GM19395 (cell line): ENCODE data around the gene MN1.

Experiments used
- ATAC-seq: cut with Tn5 transposase; IDR thresholded peaks from one replicate; pipeline ENCODE4 v1.9.1; 2021; ENCODE audit warnings: mild to moderate bottlenecking, moderate library complexity; ENCODE audit not compliant: unreplicated experiment

MN1 gene

DNA sequence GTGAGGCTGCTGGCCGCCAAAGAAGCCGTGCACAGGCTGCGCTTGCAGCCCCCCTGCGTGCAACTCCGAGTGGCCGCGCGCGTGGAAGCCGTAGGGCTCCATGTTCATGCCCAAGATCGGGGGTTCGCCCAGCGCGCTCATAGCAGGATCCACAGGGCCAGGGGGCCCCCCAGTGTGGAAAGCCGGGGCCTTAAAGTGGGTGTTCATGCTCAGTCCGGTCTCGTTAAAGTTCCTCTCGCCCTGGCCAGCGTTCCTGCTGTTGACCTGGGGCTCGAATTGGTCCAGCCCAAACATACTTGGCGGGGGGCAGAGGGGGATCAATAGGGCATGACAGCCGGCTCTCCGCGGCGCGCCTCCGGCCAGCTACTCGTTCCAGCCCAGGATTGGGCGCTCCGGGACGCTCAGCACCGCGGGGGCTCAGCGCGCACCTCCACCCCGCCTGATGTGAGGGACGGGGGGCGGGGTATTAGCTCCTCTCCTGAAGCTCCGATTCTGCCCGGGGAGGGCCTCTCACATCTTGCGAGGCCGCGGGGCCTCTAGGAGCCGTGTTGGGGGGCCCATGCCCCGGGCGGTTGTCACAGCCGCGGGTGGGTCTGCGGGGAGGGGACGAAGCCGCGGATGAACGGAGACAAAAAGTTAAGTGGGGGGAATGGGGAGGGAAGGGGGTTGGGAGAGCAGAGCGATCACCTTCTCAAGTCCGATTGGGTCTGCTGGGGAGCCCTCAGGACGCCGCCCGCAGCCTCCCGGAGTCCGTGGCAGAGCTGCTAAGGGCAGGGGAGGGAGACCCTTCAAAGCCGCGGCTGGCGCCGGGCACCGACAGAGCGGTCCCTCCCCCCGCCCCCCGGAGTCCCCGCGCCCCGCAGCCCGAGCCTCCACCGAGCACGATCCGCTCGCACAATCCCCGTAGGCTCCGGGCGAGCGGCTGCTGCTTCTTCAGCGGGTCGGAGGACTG, 1.0 kb downstream of the MN1 start:
- no peak for ATAC-seq

DNA sequence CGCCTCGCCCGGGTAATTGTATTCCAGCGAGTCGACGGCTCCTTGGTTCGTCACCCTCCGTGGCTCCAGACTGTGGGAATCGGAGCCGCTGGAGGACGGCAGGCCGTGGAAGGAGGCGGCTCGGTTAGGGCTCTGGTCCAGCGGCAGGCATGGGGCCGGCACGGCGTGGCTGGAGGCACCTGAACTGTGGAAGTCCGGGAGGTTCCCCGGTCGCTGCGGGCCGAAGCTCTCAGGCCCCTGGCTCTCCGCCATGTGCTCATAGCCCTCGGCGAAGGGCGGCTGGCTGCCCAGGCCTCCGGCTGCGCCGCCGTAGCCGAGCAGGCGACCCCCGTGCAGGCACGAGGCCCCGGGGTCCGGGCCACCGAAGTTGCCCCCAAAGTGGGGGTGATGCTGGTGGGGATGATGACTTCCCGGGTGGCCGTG, 1.7 kb downstream of the MN1 start:
- ATAC-seq = no peak

DNA sequence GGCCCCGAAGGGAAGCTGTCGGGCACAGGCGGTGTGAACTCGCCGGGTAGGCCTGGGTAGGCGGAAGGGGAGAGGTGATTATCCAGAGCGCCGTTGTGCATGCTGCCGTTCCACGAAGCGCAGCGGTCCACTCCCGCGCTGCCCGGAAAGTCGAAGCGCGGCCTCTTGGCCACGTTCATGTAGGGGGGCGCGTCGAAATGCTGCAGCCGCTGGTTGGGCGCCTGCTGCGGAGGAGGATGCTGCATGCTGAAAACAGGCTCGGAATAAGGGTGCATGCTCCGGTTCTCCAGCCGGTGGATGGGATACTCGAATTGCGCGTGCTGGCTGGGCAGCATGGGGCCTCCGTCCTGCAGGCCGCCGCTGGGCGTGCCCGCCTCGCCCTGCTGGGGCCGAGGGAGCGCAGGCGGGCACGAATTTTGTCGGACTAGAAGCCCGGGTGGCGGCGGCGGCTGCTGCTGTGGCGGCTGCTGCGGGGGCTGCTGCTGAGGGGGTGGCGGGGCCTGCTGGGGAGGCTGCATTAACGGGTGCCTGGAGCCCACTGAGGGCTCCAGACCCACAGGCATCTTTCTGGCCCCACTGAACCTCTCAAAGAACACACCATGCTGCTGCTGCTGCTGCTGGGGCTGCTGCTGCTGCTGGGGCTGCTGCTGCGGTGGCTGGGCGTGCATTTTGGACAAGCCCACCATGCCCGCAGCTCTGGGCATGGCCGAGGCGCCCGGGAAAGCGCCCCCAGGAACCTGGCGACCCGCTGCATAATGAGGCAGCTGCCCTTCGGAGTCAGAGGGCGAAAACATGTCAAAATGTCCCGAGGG, 2.3 kb downstream of the MN1 start:
- ATAC-seq = no peak

DNA sequence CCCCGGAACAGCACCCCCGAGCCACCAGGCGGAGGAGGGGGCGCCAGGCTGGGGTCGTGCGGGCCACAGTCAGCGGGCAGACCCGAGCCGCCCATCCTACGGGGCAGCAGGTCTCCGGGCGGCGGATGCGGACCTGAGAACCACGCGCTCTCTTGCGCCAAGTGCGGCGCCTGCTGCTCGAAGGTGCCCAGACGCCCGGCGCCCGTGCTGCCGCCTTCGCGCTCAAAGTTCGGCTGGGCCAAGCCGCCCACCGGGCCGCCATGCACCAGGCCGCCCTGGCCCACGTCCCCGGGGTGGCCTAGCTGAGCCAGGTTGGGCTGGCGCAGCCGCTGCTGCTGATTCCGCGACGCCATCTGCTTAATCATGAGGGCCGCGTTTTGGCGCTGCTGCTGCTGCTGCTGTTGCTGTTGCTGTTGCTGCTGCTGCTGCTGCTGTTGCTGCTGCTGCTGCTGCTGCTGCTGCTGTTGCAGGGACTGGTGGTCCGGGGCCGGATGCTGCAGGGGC, 3.0 kb downstream of the MN1 start:
- ATAC-seq = no peak

DNA sequence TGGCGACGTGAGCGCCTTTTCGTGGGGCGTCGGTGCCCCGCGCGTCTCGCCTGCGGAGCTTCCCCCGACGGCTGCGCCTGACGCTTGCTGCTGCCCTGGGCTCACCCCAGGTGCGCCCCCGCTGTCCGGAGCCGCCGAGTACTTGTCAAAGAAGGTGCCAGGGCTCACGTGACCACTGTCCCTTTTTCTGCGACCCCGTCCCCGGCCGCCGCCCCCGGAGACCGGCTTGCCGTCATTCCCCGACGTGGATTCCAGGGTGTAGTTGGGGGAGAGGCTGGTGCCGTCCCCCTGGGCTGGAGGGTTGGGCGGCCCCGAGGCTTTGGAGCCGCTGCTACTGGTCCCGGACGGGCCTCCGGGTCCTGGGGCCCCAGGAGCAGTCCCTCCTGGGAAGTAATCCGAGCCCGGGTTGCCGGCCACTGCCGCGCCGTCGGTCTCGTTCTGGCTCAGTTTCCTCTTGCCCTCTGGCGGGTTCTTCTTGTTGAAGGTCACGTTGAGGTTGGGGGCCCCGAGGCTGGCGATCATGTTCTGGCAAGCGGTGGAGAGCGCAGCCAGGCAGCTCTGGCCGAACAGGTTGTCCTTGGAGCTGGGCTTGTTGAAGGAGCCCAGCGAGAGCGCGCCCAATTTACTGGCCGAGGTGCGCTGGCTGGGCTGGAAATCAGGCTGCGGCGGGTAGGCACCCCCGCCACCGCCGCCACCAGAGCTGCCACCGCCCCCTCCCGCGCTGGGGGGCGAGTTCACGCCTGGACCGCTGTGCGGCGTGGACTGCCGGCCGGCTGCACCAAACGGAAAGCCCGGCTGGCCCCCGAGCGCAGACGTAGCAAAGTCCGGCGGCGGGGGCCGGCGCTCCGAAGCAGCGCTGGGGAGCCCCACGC, 3.8 kb downstream of the MN1 start:
- ATAC-seq = no peak

DNA sequence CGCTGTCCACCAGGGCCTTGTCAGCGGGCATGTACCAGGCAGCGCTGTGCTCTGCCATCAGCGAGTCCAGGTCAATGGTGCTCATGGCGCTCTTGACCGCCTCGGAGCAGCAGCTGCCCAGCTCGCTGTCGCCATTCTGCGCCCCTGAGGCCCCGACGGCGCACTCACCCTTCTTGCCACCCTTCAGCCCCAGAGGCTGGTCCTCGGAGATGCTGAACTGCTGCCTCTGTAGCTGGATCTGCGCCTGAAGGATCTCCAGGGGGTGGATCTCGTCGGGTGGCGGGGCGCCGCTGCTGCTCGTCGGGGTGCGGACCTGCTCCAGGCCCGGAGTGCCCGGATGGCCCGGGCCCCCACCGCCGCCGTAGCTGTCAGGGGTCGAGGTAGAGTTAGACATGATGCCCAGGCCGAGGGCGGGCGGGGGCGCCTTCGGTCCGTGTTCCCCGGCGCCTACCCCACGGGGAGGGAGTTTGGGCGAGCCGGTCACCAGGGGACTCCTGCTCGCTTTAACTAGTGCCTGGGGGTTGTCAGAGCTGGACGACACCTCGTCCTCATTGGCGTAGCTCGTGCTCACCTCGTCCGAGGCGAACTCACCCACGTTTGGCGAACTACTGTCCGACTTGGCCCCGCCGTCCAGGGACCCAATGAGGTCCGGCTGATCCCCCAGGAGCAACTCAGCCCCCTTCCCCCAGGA, 4.6 kb downstream of the MN1 start:
- no peak for ATAC-seq

DNA sequence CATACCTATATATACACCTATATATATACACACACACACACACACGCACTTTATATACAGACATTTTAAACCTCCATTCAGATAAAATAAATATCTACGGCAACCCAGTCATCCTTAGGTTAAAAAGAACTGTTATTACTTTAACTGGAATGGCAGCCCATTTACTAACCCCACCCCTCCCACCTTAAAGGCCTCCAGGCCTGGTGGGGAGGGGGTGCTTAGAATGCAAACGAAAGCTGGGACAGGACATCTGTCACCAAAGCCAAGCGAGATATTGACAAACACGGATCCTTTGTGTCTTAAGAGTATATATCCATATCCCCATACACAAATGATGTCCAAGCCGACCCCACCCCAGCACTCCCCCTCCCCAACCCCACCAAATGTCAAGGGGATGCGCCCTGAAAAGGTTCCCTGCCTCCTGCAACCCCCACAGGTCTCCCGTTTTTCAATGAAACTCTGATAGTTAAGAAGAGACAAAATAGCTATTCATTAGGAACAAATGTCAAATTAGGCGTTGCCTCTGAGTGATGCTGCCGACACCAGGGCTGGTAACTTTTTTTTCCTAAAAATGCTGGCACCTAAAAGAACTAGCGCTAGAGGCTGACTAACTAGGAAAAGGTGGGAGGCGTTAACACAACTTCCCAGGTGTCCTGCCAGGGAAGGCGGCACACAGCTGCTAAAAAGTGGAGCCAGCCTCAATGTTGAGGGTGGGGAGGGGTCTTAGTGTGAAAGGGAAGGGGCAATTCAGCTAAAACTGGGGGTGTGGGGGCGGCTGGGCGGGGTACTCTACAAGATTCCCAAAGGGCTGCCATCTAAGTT, 5.6 kb downstream of the MN1 start:
- no peak for ATAC-seq

DNA sequence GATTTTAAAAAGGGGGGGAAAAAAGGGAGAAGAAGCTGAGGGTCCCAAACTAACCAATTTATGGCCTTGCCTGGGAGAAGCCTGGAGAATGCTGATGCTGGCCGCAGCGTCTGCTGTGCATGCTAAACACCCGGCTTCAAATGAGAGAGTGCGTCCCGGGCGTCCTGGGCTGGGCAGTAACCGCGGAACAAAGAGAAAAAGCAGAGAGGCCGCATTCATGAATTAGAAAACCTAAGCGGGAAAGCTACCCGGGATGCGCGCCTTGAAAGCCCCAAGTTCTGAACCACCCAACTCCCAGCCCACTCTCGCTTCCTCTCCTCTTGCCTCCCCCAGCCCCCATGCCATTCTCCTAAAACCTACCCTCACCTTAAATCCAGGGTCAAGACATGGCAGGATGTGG, 6.5 kb downstream of the MN1 start:
- no peak for ATAC-seq

DNA sequence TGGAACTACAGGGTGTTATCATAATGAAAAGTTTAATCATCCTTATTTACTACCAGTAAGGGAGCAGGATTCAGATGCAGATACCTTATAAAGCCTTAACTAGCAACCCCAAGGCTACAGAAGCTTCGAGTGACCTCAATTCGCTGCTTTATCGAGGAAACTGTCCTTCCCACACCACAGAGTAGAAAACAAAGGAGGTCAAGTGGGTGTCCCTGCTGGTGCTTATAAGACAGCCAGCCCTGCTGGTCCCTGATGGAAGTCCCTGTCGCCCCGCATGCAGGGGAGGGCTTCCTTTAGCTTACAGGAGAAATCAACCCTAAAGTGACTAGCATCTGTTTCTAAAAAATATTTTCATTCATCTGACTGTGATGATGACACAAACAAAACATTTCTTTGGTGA, 7.3 kb downstream of the MN1 start:
- ATAC-seq = no peak

DNA sequence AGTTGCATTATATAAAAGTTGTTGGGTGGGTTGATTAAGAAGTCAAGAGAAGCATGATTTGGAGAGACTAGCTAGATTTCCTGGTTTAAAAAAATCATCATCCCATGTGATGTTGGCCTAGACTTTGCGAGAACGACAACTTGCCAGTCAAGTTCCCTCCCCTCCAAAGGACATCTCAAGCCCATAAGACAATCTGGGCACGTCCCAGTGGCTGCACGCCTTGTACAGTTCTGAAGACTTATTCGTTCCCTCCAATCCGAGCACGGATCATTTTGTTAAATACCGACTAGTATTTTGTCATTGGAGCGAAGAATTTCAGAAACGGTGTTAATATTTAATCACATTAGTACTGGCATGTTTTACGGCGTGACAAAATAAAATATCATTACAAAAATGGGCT, 8.0 kb downstream of the MN1 start:
- no peak for ATAC-seq

DNA sequence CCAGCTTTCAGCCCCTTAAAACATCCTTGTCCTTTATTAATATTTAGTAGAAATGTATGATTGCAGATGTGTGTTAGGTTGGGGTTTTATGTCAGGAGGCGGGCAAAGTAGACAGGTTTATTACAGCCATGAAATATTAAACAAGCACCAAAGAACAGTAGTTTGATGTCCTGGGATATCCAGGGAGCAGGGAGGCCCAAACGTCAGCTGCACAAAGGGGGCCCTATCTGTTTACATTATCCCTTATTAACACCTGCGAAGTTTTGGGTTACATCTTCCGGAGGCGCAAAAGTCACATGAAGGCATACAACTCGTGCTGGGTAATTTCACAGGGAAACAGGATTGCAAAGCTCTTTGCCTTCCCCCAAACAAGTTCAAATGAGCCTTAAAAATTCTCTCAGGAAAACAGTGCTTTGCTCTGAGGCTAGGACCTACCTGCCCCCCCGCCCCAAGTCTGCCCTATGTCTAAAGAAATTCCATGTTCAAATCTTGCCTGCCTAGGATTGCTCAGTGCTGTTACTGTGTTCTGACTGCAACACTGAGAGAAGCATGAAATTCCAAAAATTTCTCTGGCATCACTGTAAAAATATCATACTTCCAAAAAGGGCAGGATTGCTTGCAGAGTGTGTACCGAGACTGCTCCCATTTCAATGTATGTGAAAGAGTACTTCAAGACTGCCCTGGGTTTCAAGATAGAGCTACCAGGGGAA, 8.9 kb downstream of the MN1 start:
- no peak for ATAC-seq

DNA sequence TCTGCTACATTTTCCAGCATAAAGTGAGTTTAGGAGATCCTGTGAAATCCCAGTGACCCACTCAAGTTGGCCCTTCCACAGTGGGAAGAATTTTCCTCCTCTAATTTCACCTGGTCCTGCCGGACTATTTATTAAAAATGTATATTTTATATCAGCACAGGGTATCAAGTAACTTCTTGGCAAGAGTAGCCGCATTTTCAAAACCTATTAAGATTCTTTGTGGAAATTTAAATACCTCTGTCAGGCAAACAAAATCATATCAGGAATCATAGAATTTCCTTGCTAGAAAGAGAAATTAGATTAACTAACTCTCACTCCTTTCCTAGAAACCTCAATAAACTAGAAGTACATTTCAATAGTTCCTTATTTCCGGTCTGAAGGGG, 9.7 kb downstream of the MN1 start:
- no peak for ATAC-seq

DNA sequence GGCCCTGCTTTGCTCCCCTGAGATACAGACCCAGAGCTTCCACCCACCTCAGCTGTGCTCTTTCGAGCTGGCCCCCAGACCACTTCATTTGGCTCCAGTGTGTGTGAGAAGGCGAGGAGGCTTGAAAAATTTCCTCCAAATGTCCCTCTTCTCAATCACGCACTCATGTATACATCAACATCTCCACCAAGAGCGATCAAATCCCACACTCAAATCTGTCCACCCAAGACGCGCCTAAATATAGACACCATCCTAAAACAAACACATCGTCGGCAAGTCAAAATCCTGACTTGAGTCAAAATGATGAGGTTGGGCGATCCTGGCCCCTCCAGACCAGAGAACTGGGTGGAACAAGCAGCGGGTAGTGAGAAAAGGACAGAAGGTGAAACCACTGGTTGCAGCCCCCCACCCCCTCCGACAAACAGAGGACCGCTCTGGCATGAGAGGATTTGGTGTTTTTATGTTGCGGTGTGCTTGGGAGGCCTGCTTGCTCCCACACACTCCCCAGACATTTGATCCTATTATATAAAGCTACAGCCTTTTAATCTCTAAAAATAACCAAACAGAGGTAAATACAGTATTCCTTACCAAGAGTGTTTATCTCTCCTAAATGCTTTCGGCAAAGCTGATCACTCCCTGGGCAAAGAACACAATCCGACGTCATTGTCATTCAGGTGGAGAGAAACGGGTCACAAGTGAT, 10.2 kb downstream of the MN1 start:
- no peak for ATAC-seq

DNA sequence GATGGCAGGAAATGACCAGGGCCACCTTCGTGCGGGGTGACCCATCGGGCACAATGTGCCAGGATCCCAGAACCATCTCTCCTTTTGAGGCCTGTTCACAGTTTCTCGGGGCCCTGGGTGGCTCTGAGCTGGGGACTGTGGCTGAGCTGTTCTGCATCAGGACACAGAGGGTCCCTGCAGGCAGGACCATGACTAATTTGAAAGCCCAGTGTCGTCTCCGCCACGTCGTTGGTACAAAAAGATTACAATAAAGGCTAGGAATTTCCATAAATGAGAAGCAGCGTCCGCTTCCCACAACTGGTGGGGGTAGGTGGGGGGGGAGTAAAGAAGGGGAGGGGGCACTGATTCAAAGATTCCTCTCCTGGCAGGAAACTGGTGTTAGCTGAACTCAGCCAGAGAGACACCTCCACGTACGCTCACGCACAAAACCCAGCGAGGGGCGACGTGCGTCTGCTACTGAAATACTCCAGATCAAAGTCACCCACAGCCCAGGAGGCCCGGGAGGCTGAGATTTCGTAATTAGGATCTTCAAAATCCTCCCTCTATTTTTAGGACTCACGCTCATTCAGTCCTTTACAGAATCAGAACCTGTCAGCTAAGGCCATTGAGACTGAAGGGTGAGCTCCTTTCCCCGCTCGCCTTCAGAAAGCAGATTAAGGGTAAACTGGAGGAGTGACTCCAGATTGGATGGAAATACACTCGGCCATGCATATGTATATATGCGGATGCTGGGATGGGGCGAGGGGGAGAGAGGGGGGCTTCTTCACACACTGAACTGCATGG, 11.0 kb downstream of the MN1 start:
- ATAC-seq = no peak

DNA sequence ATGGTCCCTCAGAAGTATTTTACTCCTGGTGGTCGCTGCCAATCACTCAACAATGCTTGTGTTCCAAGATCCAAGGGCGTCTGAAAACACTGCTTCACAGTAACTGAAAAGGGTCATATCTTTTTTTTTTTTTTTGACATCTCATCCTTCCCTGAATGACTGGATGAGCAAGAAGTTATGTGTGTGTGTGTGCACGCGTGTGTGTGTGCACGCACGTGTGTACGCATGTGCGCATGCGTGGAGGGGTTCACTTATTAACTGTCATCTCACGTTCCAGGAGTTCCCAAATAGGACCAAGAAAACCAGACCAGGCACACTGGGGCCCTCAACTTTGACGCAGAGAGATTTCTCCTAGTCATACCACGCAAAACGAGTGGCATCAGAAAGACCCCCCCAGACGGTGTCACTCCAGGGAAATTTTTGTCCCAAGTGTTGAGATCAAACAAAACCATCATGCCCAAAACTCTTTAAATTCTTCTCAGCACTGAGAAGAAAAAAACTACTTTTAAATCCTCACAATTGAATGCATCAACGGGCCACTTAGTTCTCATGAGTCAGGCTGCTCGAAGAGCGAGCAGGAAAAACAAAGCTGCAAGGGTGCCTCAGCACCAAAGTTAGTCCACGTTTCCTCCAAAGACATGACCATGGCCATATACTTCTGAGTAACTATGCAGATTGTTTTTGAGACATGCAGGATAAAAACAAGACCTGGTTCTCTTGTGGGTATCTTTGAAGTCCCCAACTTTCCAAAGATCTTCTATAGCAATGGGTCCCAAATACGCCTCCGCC, 12.9 kb downstream of the MN1 start:
- no peak for ATAC-seq

DNA sequence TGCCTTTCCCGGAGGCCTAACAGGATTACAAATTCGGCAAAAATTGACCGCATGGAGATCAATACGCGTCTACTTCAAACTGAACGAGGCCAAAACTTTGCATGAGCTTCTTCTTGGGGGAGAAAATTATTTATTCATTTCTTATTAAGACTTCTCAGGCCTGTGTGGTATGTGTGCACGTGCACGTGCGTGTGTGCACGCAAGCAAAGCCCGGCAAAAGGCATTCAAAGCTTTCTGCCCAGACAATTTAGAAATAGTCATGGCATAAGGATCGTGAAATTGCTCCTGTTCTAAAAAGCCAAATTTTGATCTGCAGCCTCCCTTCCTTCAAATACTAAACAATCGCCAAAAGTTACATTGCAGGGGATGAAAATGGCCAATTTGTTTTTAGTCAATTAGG, 14.6 kb downstream of the MN1 start:
- no peak for ATAC-seq
